ENCODE data around the gene STARD10.

Gene STARD10

DNA sequence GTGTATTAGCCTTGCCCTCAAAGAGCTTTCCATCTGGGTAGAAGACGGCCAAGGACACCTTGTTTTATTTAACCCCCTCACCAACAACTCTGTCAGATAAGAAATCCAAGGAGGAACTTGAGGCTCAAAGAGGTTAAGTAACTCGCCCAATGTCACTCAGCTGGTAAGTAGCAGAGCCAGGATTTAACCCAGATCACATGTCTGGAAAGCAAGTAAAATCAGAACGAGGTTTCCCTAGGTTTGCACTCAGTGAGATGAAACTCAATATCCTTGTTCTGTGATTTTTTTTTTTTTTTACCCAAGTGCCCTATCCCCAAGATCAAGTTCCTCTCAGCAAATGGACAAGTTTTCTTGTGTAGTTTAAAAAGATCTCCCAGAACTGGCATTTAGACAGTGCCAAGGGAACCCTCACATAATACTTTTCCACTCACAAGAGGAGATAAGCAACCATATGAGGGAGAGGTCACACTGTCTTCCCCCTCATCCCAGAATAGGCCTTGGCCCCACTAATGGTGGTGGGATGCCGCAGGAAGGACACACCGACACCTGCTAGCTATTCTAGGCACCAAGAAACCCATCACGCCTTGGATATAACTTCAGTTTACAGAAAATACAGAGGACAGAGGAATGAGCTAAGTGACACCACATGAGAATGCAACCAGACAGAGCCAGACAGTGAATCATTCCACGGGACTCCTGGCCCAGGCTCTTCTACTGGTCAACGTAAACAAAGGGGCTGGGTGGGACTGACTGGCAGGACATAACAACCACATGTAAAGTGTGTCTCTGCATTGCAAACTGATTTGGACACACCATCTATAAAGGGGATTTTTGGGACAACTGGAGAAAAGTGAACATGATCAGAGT, 33.1 kb downstream of the STARD10 start:
- no peaks in the 10 kb centered on the region for H3K36me3 ChIP-seq (ENCODE audit: low read depth)
- H3K27me3 ChIP-seq (ENCODE audit: insufficient read depth, poor library complexity, severe bottlenecking) = no peaks in the 10 kb centered on the region
- no peaks in the 10 kb centered on the region for H3K4me1 ChIP-seq (ENCODE audit: insufficient read depth, poor library complexity, severe bottlenecking)
- H3K4me3 ChIP-seq (ENCODE audit: severe bottlenecking) = no peak overlapping the region
- no peak for DNase-seq (ENCODE audit: low spot score)
- no peak overlapping the region for H3K27ac ChIP-seq (ENCODE audit: poor library complexity, severe bottlenecking)
- H3K9me3 ChIP-seq (ENCODE audit: severe bottlenecking) = no peaks in the 10 kb centered on the region
- TF ChIP-seq, protein P1, sequence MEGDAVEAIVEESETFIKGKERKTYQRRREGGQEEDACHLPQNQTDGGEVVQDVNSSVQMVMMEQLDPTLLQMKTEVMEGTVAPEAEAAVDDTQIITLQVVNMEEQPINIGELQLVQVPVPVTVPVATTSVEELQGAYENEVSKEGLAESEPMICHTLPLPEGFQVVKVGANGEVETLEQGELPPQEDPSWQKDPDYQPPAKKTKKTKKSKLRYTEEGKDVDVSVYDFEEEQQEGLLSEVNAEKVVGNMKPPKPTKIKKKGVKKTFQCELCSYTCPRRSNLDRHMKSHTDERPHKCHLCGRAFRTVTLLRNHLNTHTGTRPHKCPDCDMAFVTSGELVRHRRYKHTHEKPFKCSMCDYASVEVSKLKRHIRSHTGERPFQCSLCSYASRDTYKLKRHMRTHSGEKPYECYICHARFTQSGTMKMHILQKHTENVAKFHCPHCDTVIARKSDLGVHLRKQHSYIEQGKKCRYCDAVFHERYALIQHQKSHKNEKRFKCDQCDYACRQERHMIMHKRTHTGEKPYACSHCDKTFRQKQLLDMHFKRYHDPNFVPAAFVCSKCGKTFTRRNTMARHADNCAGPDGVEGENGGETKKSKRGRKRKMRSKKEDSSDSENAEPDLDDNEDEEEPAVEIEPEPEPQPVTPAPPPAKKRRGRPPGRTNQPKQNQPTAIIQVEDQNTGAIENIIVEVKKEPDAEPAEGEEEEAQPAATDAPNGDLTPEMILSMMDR (IDR thresholded peaks at IDR 0.05; ENCODE audit: poor library complexity, severe bottlenecking) = no peak
- no peak for ATAC-seq (ENCODE audit: low read depth)

DNA sequence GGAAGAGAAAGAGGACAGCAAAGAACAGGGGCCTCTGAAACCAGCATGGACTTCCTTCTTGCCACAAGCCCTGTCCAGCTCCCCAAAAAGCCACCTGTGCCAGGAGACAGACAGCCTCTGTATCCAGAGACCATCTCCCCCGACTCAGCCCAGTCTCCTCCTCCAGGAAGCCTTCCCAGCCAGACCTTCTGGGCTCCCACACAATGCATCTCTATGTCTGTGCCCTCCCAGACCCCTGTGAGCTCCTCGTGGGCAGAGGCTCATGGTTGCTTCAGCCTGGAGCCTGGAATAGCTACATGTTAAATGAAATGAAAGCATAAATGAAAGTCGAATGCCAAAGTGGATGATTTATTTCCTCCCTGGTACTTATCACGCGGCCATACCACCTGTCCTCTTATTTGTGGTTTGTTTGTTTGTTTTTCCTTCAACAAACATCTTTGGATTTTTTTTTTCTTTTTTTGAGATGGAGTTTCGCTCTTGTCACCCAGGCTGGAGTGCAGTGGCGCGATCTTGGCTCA, 34.3 kb downstream of the STARD10 start:
- no peak overlapping the region for H3K4me3 ChIP-seq (ENCODE audit: severe bottlenecking)
- DNase-seq (ENCODE audit: low spot score) (no peak), ATAC-seq (ENCODE audit: low read depth) (no peak)
- H3K27ac ChIP-seq (ENCODE audit: poor library complexity, severe bottlenecking) = no peak overlapping the region
- H3K9me3 ChIP-seq (ENCODE audit: severe bottlenecking) = no peaks in the 10 kb centered on the region
- H3K27me3 ChIP-seq (ENCODE audit: insufficient read depth, poor library complexity, severe bottlenecking) = no peaks in the 10 kb centered on the region
- no peaks in the 10 kb centered on the region for H3K4me1 ChIP-seq (ENCODE audit: insufficient read depth, poor library complexity, severe bottlenecking)
- no peaks in the 10 kb centered on the region for H3K36me3 ChIP-seq (ENCODE audit: low read depth)
- TF ChIP-seq, protein P1 (IDR thresholded peaks at IDR 0.05; ENCODE audit: poor library complexity, severe bottlenecking) = no peak

DNA sequence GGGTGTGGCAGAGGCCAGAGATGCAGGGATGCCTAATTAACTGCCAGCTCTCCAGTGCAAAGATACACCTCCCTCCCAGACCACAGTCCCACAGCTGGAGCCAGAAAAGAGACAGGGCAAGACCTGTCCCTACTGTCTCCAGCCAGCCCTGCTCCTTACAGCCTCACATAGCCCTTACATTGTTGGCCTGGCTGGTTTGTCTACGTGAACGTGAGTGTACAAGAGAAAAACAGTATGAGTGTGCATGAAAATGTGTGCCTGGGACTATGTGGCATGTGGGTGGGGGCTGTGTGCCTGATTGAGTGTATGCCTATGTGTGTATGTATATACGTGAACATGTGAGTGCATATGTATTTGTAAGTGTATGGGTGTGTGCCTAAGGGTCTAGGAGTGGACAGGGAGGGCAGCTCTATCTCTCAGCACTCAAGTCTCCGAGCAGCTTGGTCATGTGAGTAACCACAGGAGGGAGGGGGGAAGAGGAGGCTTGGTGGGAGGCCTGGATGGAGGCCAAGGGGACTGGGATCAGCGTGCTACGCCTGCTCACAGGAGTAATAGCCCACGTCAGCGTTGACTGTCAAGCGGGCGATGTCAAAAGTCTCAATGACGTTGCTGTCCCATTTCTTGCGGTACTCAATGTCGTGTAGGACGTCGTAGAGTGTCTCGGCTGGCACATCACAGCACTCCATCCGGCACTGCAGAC, 35.0 kb downstream of the STARD10 start:
- Histone ChIP-seq H3K9me3 (ENCODE audit: severe bottlenecking) (no peaks in the 10 kb centered on the region), H3K27me3 (ENCODE audit: insufficient read depth, poor library complexity, severe bottlenecking) (no peaks in the 10 kb centered on the region), H3K4me1 (ENCODE audit: insufficient read depth, poor library complexity, severe bottlenecking) (no peaks in the 10 kb centered on the region), H3K27ac (ENCODE audit: poor library complexity, severe bottlenecking) (no peak overlapping the region), H3K36me3 (ENCODE audit: low read depth) (no peaks in the 10 kb centered on the region), H3K4me3 (ENCODE audit: severe bottlenecking) (no peak overlapping the region)
- ATAC-seq (ENCODE audit: low read depth) = no peak
- DNase-seq (ENCODE audit: low spot score) = no peak
- TF ChIP-seq, protein P1 (IDR thresholded peaks at IDR 0.05; ENCODE audit: poor library complexity, severe bottlenecking) = no peak

DNA sequence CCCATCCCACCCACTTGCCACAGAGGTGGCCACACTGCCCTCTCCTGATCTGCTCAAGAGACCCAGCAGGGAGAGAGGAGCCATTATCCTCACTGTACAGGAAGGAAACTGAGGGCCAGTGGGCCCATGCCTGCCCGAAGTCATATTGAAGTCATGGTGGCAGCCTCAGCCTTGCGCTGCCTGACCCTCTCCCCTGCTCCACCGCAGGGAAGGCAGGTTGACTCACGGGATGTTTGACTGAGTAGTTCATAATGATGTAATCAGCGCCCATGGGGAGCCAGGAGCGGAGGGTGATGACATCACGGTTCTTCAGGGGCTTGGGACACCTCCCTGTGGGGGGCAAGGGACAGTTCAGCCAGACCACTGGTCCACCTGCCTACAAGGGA, 35.5 kb downstream of the STARD10 start:
- Histone ChIP-seq H3K4me1 (ENCODE audit: insufficient read depth, poor library complexity, severe bottlenecking) (no peaks in the 10 kb centered on the region), H3K9me3 (ENCODE audit: severe bottlenecking) (no peaks in the 10 kb centered on the region), H3K27ac (ENCODE audit: poor library complexity, severe bottlenecking) (no peak overlapping the region), H3K36me3 (ENCODE audit: low read depth) (no peaks in the 10 kb centered on the region), H3K4me3 (ENCODE audit: severe bottlenecking) (no peak overlapping the region), H3K27me3 (ENCODE audit: insufficient read depth, poor library complexity, severe bottlenecking) (no peaks in the 10 kb centered on the region)
- no peak for DNase-seq (ENCODE audit: low spot score)
- no peak for ATAC-seq (ENCODE audit: low read depth)
- TF ChIP-seq, protein P1 (IDR thresholded peaks at IDR 0.05; ENCODE audit: poor library complexity, severe bottlenecking) = no peak
